ENCODE results near the gene DLEU7.

Gene DLEU7

DNA sequence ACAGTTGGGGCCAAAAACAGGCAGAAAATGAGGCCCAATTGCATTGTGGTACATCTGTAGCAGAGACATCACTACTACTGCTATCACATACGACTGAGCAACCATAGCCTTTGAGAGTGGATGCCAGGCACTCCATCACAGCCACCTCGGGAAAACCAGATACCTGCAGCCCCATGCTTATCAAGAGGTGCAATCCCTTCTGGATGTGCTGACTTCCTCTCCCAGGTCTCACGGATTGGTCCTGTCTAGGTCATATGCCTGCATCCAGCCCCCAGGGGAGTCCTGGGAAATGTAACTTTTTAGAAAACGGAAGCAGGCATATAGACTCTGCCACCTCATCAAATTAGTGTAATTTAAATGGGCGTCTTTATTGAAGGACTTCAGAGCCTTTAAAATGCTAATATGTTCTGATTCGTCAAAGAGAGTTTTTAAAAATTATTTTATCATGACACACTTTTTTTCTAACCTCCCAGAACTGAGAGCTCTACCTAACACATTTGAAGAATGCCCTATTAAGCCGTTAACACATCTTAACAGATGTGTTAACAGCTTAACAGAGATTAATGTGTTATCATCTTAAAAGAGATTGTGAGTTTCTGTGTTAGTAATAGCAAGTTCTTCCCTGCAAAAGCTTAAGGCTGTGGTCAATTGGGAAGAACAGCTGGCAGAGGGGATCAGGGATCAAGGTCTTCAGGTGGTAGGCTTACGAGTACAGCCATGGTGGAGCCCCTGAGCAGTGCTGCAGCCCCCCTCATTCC is 63.9 kb downstream of the DLEU7 start (continued):
- no peak for TF ChIP-seq IKZF3 (tag by site-specific recombination; IDR thresholded peaks at IDR 0.05)
- TF ChIP-seq ZNF324 (tag by site-specific recombination; IDR thresholded peaks at IDR 0.05), result no peak
- no peak for TF ChIP-seq ZNF585B (tag by site-specific recombination; IDR thresholded peaks at IDR 0.05)
- no peak for TF ChIP-seq GLIS2 (tag by site-specific recombination; IDR thresholded peaks at IDR 0.05)
- no peak for TF ChIP-seq ZBTB26 (tag by site-specific recombination; optimal IDR thresholded peaks at IDR 0.05)
- no peak for TF ChIP-seq ZNF791 (tag by site-specific recombination; IDR thresholded peaks at IDR 0.05)
- no peak for TF ChIP-seq ATF2 (tag by site-specific recombination; IDR thresholded peaks at IDR 0.05; ENCODE audit: low read depth)
- TF ChIP-seq ZNF114 (tag by site-specific recombination; IDR thresholded peaks at IDR 0.05), result no peak
- no peak for TF ChIP-seq ZNF624 (tag by site-specific recombination; IDR thresholded peaks at IDR 0.05)
- TF ChIP-seq ZNF658 (tag by site-specific recombination; IDR thresholded peaks at IDR 0.05), result no peak
- TF ChIP-seq GLI4 (tag by site-specific recombination; IDR thresholded peaks at IDR 0.05), result no peak
